Cortex of kidney (tissue), 1 donor: Measurements from ENCODE around the gene KLF12.

Experiments used
- DNase-seq: peaks from one replicate; lab custom pipeline; 2025; lab: John Stamatoyannopoulos, UW

The KLF12 gene

GRCh38 chr13:74134777-74135325, 647 bp upstream of the KLF12 start:
- DNase-seq: no peak

GRCh38 chr13:74133657-74134201, 475 bp downstream of the KLF12 start:
- DNase-seq: no peak

DNA sequence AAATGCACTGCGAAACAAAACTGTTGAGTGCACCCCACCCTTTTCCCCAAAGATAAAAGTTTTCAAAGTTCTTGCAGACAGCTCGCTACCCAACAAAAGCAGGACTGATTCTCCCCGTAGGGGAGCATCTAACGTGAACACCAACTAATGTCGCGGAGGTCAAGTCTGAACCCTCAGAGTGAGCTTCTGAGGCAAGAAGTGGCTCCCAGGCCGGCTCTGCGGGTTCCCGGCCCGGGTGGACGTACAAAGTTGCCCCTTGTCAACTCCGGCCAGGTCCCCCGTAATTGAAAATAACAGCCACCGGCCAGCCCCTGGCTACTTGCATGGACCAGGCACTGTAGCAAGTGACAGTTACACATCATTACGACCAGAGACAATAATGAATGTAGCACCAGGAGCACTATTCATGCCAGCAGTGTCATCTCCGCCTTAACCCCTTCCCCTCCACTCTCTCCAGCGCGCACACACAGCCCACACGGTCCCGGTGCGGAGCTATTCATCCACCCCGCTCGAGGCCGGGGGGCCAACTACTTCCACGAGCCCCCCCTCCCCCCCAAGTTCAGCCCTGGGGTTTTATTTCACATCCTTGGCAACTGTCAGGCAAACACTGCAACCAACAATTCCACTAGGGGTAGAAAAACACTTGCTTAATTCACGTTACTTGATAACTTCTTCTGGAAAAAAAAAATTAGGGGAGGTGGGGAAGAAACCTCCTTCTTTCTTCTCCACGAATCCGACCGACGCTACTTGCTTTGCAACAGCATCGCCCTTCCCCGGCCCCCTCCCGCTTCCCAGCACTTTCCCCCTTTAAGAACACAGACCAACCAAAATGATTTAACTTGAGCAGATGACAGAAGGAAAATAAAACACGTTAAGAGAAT, 1.2 kb downstream of the KLF12 start:
- DNase-seq: no peak

DNA sequence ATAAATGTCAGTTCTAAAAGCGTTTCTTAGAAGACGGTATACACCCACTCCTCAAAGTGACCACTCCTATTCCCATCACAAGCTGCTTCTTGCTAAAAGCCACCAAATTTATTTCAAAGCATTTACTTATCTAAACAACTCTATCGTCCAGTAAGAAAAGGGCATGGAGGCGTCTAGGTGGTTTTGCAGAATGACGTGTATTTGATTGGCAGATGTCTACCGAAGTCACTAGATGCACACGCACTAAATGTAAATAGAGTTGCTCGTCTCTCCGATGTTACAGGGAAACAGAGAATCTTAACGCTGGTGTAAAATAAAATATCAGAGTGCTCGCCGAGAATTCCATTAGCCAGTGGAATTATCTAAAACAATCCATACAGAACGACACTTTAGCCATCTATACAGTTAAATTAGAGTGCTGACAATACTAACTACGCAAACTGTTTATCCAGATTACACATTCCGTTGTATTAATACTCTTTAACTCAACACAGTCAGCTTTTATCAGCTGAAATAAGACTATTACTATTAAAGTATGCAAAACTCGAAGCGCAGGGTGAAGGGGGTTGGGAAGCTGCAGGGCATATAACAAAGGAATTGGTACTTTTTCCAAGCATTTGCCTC, 1.9 kb downstream of the KLF12 start:
- no peak for DNase-seq

- no peak for DNase-seq
These were observed 3.0 kb downstream of the KLF12 start for GRCh38 chr13:74131227-74131626.

DNA sequence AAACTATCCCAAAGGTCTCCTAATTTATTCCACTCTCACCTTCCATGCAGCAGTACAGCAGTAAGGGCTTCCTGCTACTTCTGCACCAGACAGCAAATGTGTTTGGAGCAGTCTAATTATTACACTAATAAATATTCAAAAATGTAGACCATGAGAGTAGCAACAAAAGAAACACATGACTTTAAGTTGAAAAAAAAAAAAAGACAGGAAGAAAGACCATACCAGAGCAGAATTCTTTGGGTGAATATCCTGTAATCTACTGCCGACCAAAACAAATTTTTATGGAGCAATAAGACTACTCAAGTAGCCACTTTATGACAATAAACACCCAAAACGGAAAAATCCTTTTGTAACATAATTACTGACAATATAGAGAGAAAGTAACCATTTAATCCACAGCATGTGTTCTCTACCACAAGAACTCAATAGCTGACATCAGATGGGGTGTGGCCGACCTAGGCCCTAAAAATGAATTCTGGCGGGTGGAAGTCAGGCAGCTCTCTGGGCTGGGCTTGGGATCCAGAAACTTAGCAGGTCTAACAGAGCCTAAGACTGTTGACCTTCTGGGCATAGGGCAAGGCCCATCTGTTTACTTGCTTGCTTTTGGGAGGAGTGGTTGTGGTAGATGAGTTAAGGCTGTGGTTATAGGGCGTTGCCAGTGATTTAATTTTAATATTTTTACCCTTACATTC, 4.6 kb downstream of the KLF12 start:
- no peak for DNase-seq

GRCh38 chr13:74128156-74128767, 5.9 kb downstream of the KLF12 start:
- DNase-seq: no peak

DNA sequence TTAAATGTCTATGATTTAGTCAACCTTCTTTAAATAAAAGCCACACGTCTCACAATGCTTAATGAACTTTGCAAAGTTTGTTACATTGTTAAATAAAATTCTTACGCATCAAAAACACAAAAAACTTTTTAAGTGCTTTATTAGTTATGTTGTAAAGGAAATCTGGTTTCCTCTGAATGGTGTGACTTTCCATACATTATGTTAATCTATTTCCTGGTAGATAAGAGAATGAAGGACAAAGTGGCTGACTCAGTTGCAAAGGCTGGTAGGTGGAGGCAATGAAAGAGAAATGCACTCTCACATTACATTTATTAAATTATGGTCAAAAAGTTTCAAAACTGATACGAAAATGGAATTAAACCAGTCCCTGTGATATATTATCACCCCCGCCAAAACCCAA, 15.9 kb downstream of the KLF12 start:
- DNase-seq: no peak

DNA sequence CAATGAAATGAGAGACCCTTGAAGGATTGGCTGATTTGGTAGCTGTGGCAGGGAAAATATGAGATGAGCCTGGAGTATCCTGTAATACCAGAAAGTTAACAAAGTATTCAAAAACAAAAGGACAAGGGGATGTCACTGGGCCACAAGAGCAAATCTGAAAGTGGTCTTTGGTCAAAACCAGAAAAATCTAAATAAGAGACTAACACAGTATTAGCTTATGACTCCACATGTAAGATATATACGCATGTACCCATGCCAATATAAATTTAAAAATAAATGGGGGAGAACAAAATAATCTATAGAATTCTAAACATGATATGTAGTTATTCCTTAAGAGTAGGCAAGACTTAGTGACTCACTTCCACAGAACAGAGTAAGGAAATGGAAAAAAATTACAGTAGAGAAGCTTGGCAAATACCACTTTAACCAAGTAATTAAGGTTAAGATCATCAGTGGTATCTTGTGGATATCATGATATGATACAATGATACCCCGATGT, 16.9 kb downstream of the KLF12 start:
- DNase-seq: no peak

DNA sequence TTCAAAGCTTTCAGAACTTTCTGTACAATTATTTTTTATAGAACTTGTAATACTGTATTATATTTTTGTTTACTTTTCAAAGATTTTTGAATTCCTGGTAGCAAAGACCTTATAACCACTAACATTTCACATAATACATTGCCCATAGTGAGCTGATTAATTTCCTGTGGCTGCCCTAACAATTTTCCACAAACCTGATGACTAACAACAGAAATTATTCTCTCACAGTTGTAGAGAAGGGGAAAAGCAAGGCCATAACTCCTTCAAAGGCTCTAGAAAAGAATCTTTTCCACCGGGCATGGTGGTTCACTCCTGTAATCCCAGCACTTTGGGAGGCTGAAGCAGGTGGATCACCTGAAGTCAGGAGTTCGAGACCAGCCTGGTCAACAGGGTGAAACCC, 19.1 kb downstream of the KLF12 start:
- DNase-seq: no peak

- no peak for DNase-seq
These were observed 19.6 kb downstream of the KLF12 start for GRCh38 chr13:74114641-74115040.

DNA sequence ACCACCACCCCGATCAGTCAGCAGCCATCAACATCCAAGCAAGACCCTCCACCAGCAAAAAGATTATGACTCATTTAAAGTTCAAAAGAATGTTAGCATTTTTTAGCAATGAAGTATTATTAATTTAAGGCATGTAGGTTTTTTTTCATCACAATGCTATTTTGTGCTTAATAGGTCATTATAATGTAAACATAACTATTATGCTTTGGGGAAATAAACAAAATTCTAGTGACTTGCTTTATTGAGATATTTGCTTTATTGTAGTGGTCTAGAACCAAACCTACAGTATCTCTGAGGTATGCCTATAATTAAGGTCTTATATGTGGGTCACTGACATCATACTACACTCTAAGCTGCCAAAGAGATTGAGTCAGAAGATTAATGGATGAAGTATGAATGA, 20.0 kb downstream of the KLF12 start:
- no peak for DNase-seq

DNA sequence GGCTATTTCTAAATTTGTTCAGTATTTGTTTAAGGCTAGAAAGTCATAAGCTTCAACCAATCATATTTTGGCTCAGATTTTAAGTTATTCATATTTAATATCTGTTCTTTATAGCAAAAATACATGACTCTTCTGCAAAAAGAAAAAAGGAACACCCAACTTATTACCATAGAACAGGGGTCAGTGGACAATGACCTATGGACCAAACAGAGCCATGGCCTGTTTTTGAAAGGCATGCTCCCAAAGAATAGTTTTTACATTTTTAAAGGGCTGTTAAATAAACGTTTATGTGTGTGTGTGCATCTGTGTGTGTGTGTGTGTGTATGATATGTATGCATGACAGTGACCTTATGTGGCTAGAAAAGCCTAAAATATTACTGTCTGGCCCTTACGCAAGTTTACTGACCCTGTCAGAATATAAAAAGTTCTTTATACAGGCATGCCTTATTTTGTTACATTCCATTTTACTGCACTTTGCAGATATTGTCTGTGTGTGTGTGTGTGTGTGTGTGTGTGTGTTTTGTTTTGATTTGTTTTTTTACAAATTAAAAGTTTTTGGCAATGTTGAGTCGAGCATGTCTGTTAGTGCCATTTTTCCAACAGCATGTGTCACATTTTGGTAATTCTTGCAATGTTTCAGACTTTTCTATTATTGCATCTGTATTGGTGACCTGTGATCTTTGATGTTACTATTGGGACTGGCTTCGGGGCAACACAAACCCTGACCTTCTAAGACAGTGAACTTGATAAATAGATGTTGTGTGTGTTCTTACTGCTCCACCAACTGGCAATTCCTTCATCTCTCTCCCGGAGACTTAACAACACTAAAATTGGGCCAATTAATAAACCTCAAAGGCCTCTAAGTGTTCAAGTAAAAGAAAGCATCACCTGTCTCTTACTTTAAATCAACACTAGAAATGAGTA, 22.0 kb downstream of the KLF12 start:
- DNase-seq: no peak

GRCh38 chr13:74111399-74111798, 22.8 kb downstream of the KLF12 start:
- no peak for DNase-seq

- DNase-seq: no peak
These were observed 24.2 kb downstream of the KLF12 start for GRCh38 chr13:74110053-74110452.

- DNase-seq: no peak
These were observed 26.6 kb downstream of the KLF12 start for GRCh38 chr13:74107598-74107997.

DNA sequence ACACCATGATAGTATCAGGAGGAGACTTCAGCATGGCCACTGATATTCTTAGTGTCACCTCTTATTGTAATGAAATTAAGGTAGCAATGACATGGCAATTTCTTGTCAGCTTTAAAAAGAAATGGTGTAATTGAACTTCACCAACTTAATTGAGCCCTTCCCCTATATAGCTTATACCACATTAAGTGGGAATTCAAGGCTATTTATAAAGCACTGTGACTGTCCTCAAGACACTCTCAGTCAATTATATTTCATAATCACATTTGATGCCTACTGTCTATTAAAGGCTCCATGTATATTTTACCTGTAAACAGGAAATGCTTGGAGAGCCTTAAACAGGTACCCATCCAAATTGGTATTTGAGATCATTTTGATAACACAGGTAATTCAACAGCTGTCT, 28.3 kb downstream of the KLF12 start:
- no peak for DNase-seq

DNA sequence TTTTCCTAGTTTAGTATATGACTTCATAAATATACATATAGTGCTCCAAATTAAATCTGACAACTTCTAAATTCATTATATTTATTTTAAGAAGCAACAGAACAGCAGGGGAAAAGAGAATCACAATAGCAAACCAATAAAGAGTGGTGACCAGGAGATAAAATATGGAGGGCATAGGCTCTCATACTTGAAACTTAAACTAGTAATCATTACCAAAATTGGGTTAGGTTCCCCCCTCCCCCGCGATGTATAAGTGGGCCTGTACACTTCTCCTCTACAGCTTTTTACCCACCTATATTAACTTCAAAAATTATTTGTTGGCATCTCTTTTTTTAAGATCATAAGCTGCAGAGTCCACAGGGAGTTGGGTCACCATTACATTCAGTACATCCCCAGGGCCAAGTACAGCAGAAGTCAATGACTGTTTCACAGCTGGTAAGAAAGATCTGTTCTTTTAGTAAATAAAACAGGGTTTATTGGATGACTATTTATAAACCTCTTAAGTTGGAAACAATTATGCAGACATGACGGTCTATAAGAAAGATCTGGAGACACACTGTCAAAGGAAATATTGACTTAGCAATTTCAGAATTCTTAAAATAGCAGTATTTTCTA, 29.4 kb downstream of the KLF12 start:
- DNase-seq: no peak

DNA sequence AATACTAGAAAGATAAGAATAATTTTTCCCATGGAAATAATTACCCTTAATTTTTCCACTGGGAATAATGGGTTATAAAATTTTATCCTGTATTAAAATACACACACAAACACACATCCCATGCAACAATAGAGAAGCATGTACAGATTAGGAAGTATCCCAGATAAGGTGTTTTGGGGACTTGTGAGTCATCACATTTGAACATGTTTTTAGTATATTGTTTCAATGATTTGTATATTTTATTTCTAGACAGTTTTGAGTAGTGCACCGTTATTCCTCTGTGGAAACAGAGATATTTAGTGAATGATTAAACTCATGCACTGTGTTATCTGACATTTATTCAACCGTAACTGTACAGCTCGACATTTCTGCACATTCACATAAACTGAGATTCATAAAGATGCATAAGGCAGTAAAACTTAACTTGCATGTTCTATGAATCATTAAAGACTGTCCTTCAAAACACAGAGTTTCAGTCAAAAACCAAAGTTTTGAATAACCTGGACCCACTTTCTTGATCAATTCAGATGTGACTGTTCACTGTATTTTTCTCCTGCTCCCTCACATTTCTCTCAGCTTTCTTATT, 30.1 kb downstream of the KLF12 start:
- DNase-seq: no peak

- no peak for DNase-seq
These were observed 31.0 kb downstream of the KLF12 start for GRCh38 chr13:74103196-74103595.
